Adipocyte (in vitro differentiated cells): ENCODE measurements around the gene MTF2.
"Not testable (repeated sequence)": the region's sequence is repeated elsewhere in the genome, so short reads cannot be mapped to it uniquely, and the experiment has no call there.

Experiments
- DNase-seq: peaks from one replicate; pipeline ENCODE4 v3.0.0-alpha.2; 2015; ENCODE audit warnings: low read depth
- H3K27me3 ChIP-seq: replicated peaks from 2 replicates; pipeline ENCODE4 v1.7.0; 2013; ENCODE audit warnings: mild to moderate bottlenecking, low read length, moderate library complexity; ENCODE audit not compliant: control insufficient read depth, insufficient read depth
- H3K36me3 ChIP-seq: 2 replicates; pipeline ENCODE4 v1.7.0; 2013; ENCODE audit warnings: low read length, mild to moderate bottlenecking, moderate library complexity; ENCODE audit not compliant: control insufficient read depth, insufficient read depth, severe bottlenecking
- H3K4me1 ChIP-seq: 2 replicates; pipeline ENCODE4 v1.7.0; 2013; ENCODE audit warnings: mild to moderate bottlenecking, low read length, moderate library complexity; ENCODE audit not compliant: control insufficient read depth, insufficient read depth
- H3K4me3 ChIP-seq: 2 replicates; pipeline ENCODE4 v1.7.0; 2013; ENCODE audit warnings: mild to moderate bottlenecking, low read length, moderate library complexity
- H3K9ac ChIP-seq: 2 replicates; pipeline ENCODE4 v1.7.0; 2013; ENCODE audit warnings: mild to moderate bottlenecking, low read length, moderate library complexity
- H3K9me3 ChIP-seq: 2 replicates; pipeline ENCODE4 v1.7.0; 2013; ENCODE audit warnings: mild to moderate bottlenecking, low read length, moderate library complexity; ENCODE audit not compliant: control insufficient read depth

The MTF2 gene

DNA sequence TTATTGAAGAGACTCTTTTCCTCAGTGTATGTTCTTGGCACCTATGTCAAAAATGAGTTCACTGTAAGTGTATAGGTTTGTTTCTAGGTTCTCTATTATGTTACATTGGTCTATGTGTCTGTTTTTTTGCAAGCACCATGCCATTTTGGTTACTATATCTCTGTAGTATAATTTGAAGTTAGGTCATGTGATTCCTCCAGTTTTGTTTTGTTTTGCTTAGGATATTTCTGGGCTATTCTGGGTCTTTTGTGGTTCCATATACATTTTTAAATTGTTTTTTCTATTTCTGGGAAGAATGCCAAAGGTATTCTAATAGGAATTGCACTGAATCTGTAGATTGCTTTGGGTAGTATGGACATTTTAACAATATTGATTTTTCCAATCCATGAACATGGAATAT, 87.9 kb downstream of the MTF2 start:
- DNase-seq = no peak
- Histone ChIP-seq H3K9ac (no peak overlapping the region), H3K4me3 (no peak overlapping the region), H3K4me1 (peaks cover 9% of the 10 kb centered on the region), H3K27me3 (no peaks in the 10 kb centered on the region), H3K9me3 (no peaks in the 10 kb centered on the region), H3K36me3 (peaks cover 11% of the 10 kb centered on the region)

DNA sequence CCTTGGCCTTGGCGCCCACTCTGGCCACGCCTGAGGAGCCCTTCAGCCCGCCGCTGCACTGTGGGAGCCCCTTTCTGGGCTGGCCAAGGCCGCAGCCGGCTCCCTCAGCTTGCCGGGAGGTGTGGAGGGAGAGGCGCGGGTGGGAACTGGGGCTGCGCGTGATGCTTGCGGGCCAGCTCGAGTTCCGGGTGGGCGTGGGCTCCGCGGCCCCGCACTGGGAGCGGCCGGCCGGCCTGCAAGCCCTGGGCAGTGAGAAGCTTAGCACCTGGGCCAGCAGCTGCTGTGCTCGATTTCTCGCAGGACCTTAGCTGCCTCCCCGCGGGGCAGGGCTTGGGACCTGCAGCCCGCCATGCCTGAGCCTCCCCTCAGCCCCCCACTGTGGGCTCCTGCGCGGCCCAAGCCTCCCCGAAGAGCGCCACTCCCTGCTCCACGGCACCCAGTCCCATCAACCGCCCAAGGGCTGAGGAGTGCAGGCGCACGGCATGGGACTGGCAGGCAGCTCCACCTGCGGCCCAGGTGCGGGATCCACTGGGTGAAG, 91.1 kb downstream of the MTF2 start:
- H3K9me3 ChIP-seq, H3K4me3 ChIP-seq, H3K9ac ChIP-seq, DNase-seq, H3K36me3 ChIP-seq, H3K27me3 ChIP-seq: not testable (repeated sequence)
- peaks cover 21% of the 10 kb centered on the region for H3K4me1 ChIP-seq

DNA sequence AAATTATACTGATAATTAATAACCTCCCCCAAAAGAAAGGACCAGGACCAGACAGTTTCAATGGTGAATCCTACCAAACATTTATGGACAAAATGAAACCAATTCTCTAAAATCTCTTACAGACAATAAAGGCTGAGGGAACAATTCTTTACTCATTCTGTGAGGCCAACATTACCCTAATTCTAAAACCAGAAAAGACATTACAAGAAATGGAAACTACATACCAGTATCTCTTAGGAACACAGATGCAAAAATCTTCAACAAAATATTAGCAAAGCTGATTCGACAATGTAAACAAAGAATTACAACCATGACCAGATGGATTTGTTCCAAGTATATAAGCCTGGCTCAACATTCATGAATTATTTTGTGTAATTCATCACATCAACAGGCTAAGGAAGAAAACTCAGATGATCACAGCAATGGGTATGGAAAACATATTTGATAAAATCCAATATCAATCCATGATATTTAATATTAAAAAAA, 92.5 kb downstream of the MTF2 start:
- H3K9ac ChIP-seq = no peak overlapping the region
- peak overlapping the region; percentile 39 for H3K4me3 ChIP-seq
- H3K9me3 ChIP-seq = no peaks in the 10 kb centered on the region
- H3K27me3 ChIP-seq = no peaks in the 10 kb centered on the region
- H3K36me3 ChIP-seq = peaks cover 16% of the 10 kb centered on the region
- peaks cover 34% of the 10 kb centered on the region for H3K4me1 ChIP-seq
- peak; percentile 63 for DNase-seq

DNA sequence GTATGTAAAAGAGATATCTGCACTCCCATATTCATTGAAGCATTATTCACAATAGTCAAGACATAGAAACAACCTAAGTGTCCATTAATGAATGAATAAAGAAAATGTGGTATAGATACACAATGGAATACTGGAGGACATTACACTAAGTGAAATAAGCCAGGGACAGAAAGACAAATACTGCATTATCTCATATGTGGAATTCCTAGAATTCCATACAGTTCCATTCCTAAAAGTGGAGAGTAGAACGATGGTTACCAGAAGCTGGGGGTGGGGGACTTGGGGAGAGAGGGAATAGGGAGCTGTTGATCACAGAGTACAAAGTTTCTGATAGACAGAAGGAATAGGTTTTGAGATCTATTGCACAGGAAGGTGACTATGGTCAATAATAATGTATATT, 93.7 kb downstream of the MTF2 start:
- Histone ChIP-seq H3K36me3 (peaks cover 16% of the 10 kb centered on the region), H3K4me3 (peak overlapping the region; percentile 18), H3K9ac (no peak overlapping the region), H3K4me1 (peaks cover 45% of the 10 kb centered on the region), H3K9me3 (no peaks in the 10 kb centered on the region), H3K27me3 (no peaks in the 10 kb centered on the region)
- DNase-seq = peak; percentile 25

DNA sequence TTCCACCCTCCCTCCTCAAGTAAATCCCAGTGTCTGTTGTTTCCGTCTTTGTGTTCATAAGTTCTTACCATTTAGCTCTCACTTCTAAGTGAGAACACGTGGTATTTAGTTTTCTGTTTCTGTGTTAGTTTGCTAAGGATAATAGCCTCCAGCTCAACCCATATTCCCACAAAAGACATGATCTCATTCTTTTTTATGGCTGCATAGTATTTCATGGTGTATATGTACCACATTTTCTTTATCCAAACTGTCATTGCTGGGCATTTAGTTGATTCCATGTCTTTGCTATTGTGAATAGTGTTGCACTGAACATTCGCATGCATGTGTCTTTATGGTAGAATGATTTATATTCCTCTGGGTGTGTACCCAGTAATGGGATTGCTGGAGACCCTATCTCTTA, 95.6 kb downstream of the MTF2 start:
- not testable (repeated sequence) for DNase-seq, H3K9ac ChIP-seq, H3K4me3 ChIP-seq, H3K9me3 ChIP-seq, H3K27me3 ChIP-seq
- peaks cover 46% of the 10 kb centered on the region for H3K4me1 ChIP-seq
- peaks cover 16% of the 10 kb centered on the region for H3K36me3 ChIP-seq

DNA sequence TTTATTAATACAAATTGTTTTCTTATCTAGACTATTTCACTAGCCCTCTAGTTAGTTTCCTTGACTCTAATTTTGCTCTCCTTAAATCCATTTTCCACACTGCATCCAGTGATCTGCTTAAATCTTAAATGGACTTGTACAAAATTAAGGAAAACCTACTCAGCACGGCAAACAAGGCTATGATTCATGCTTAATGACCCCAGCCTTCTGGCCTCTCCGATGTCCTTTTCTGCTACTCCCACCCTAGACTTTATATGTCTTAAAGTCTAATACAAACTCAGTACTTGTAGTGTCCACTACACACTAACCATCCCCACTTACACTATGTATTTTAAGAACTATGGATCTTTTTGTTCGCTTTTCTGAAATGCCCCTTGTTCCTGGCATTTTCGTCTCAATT, 98.9 kb downstream of the MTF2 start:
- peak; percentile 53 for DNase-seq
- Histone ChIP-seq H3K4me1 (peaks cover 43% of the 10 kb centered on the region), H3K27me3 (no peaks in the 10 kb centered on the region), H3K4me3 (peak overlapping the region; percentile 90), H3K9ac (peak overlapping the region; percentile 97), H3K9me3 (no peaks in the 10 kb centered on the region), H3K36me3 (peaks cover 16% of the 10 kb centered on the region)

DNA sequence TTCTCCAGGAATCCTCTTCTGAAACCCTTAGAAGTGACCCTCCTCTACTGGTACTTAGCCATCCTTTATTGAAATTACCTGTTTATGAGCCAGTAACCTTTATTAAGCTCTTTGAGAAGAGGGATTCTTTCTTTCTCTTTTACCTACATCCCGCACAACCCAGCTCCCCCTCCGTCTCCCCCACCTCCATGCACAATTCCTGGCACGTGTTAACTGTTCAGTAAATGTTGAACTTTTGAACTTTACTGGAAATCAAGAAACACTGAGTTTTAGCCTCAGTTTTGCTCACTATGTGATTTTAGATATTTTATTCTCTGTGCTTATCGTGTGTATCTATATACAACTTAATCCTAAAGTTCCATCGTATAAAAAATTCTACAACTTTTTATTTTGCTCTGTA, 99.3 kb downstream of the MTF2 start:
- Histone ChIP-seq H3K4me1 (peaks cover 39% of the 10 kb centered on the region), H3K27me3 (no peaks in the 10 kb centered on the region), H3K9ac (peak overlapping the region; percentile 97), H3K4me3 (peak overlapping the region; percentile 90), H3K9me3 (no peaks in the 10 kb centered on the region), H3K36me3 (peaks cover 16% of the 10 kb centered on the region)
- peak; percentile 15 for DNase-seq

DNA sequence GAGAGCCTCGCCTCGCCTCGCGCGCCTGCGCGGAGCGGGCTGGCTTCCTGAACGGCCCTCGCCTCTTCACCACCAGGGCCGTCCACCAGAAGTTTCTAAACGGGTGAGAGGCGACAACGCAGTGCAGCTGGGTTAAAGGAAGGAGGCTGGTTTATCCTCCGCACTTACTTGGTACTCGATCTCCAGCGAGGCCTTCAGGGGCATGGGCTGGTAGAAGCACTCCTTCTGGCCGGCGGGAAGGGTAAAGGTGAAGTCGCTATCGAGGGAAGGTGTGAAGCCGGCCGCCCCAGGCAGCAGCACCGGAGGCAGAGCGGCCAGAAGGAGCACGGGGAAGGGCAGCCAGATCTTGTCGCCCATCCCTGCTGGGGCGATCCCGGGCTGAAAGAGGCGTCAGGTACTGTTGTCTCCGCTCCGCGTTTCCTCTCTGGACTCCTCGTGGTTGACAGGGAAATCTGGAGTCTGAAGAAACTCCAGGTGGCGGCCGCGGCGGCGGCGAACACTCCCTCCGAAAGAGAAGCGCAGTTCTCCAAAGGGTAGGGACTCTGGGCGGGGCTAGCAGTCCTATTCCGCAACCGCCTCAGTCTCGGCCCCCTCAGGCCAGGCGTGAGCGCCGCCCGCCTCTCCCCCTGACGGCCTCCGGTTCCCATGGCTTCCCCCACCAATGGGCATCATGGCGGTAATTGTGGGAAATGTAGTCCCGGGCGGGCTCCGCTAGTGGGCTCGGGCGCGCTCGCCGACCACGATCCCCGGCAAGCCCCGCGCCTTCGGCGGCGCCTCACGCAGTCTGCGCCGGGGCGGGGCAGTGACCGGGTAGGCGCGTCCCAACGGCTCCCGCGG, 101.0 kb downstream of the MTF2 start, which contains the start of gene TMED5:
TMED5 (minus strand) TSS at position 528 of the 837 bp plus-strand sequence; CDS start at position 357, 171 bp downstream.
- peak; percentile 99 for DNase-seq
- Histone ChIP-seq H3K27me3 (no peaks in the 10 kb centered on the region), H3K9me3 (no peaks in the 10 kb centered on the region), H3K4me1 (peaks cover 39% of the 10 kb centered on the region), H3K36me3 (peaks cover 8% of the 10 kb centered on the region), H3K4me3 (peak within 1 kb of the TSS; percentile 90), H3K9ac (peak within 1 kb of the TSS; percentile 97)

DNA sequence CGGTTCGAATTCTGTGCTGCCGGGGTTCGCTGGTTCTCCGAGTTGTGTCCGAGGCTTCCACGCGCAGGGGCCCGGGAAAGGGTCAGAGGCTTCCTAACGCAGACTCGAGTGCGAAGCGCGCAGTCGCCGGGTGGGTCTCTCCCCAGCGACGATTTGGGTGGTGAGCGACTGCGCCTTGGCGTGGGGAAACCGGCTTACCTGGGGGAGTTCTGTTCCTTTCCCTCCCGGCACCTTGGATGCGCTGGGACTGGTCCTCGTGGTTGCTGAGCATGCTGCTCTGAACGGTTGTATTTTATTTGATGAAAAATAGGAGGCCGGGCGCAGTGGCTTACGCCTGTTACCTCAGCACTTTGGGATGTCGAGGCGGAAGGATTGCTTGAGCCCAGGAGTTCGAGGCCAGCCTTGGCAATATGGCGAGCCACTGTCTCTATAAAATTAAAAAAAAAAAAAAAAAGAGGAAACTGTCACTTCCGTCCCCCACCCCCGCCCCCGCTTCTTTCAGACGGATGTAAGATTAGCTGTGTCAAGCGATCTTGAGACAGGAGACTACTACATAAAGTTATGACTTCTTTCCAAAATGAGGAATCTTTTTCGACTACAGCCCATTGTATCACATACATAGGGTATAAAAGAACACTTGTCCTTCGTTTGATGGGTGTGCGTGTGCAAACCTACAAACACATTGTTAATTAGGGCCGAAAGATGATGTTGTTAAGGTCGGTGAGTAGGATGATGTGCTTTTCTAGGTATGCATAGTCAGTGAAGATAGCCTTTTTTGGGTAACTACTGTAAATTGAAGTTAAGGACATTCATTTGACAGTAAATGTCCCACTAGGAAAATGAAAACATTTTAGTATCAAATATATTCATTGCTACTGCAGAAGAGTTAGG, 101.9 kb downstream of the MTF2 start, which contains the start of gene CCDC18:
CCDC18 (plus strand) TSS at position 2 of the 891 bp plus-strand sequence. CDS start 2,638 bp downstream, outside the sequence.
- DNase-seq = no peak

DNA sequence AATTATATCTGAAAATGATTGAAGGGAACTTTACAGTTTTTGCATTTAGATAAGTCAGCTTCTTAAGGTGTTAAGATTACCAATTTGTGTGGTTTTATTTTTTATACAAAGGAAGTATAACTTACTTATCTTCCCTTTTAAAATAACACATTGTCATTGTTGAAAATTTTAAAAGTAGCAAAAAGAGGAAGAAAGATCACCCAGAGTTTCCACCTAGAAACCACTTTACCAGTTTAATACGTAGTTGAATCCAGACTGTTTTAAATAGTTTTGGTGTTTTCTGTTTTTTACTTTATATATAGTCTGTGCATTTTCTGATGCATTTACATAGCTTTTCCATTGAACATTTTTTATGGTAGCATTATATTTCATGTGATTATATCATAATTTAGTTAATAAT, 107.6 kb downstream of the MTF2 start:
- peaks cover 25% of the 10 kb centered on the region for H3K36me3 ChIP-seq
- no peak overlapping the region for H3K4me3 ChIP-seq
- H3K27me3 ChIP-seq = no peaks in the 10 kb centered on the region

More for the DNA sequence above, 101.9 kb downstream of the MTF2 start, which contains the start of gene CCDC18:
- H3K9ac ChIP-seq = peak within 1 kb of the TSS; percentile 97
- peak within 1 kb of the TSS; percentile 90 for H3K4me3 ChIP-seq
- peaks cover 33% of the 10 kb centered on the region for H3K4me1 ChIP-seq
- H3K27me3 ChIP-seq = no peaks in the 10 kb centered on the region
- no peaks in the 10 kb centered on the region for H3K9me3 ChIP-seq
- peaks cover 4% of the 10 kb centered on the region for H3K36me3 ChIP-seq

More for the DNA sequence above, 107.6 kb downstream of the MTF2 start:
- Histone ChIP-seq H3K4me1 (peaks cover 10% of the 10 kb centered on the region), H3K9ac (no peak overlapping the region), H3K9me3 (no peaks in the 10 kb centered on the region)
- DNase-seq = no peak
